ENCODE results near the gene DND1. TPM values are rescaled to one million over a fixed set of nuclear protein-coding genes. Genes with fewer than 3 reads are reported as not detected.

Gene DND1
- total RNA-seq, 1 donor from 2014 or later = not detected

- H3K27me3 ChIP-seq (ENCODE audit: control insufficient read depth in 3 of 3, insufficient read depth in 3 of 3, low read length in 3 of 3) = no peaks in the 10 kb centered on the region
- H3K4me3 ChIP-seq (ENCODE audit: low read length in 3 of 3) = peak within 1 kb of the TSS; percentile 91 to 94 (median 93)
- peaks cover 10 to 19% (median 15%) of the 10 kb centered on the region in 3 donors for H3K4me1 ChIP-seq (ENCODE audit: control insufficient read depth in 3 of 3, insufficient read depth in 3 of 3, low read length in 3 of 3)
- peak within 1 kb of the TSS; percentile 90 to 97 (median 92) for H3K9ac ChIP-seq (ENCODE audit: low read depth in 1 of 3, low read length in 3 of 3)
- H3K27ac ChIP-seq (ENCODE audit: low read depth, low read length) = peak within 1 kb of the TSS; percentile 77
- peaks cover 60 to 81% (median 80%) of the 10 kb centered on the region in 3 donors for H3K36me3 ChIP-seq (ENCODE audit: control insufficient read depth in 3 of 3, insufficient read depth in 3 of 3, low read length in 3 of 3)
- H3K9me3 ChIP-seq (ENCODE audit: control insufficient read depth in 3 of 3, low read length in 3 of 3) = no peaks in the 10 kb centered on the region
Measured at GRCh38 chr5:140700177-140701144, 27.1 kb upstream of the DND1 start, which contains the start of gene ZMAT2. Gene ZMAT2, plus strand, starts transcription at chr5:140700447. Its CDS starts 14 bp downstream, at chr5:140700461.

GRCh38 chr5:140696891-140697492 is 23.6 kb upstream of the DND1 start:
- Histone ChIP-seq H3K36me3 (ENCODE audit: control insufficient read depth in 3 of 3, insufficient read depth in 3 of 3, low read length in 3 of 3) (peaks cover 58 to 69% (median 65%) of the 10 kb centered on the region in 3 donors), H3K4me1 (ENCODE audit: control insufficient read depth in 3 of 3, insufficient read depth in 3 of 3, low read length in 3 of 3) (peaks cover 17 to 32% (median 27%) of the 10 kb centered on the region in 3 donors), H3K4me3 (ENCODE audit: low read length in 3 of 3) (no peak overlapping the region), H3K9ac (ENCODE audit: low read depth in 1 of 3, low read length in 3 of 3) (no peak overlapping the region), H3K27me3 (ENCODE audit: control insufficient read depth in 3 of 3, insufficient read depth in 3 of 3, low read length in 3 of 3) (no peaks in the 10 kb centered on the region), H3K9me3 (ENCODE audit: control insufficient read depth in 3 of 3, low read length in 3 of 3) (no peaks in the 10 kb centered on the region), H3K27ac (ENCODE audit: low read depth, low read length) (no peak overlapping the region)

GRCh38 chr5:140694276-140694675 is 20.9 kb upstream of the DND1 start:
- Histone ChIP-seq H3K36me3 (ENCODE audit: control insufficient read depth in 3 of 3, insufficient read depth in 3 of 3, low read length in 3 of 3) (peaks cover 50 to 58% (median 55%) of the 10 kb centered on the region in 3 donors), H3K4me1 (ENCODE audit: control insufficient read depth in 3 of 3, insufficient read depth in 3 of 3, low read length in 3 of 3) (peaks cover 15 to 28% (median 25%) of the 10 kb centered on the region in 3 donors), H3K27me3 (ENCODE audit: control insufficient read depth in 3 of 3, insufficient read depth in 3 of 3, low read length in 3 of 3) (no peaks in the 10 kb centered on the region), H3K9ac (ENCODE audit: low read depth in 1 of 3, low read length in 3 of 3) (no peak overlapping the region), H3K4me3 (ENCODE audit: low read length in 3 of 3) (no peak overlapping the region), H3K27ac (ENCODE audit: low read depth, low read length) (no peak overlapping the region), H3K9me3 (ENCODE audit: control insufficient read depth in 3 of 3, low read length in 3 of 3) (no peaks in the 10 kb centered on the region)

- no peaks in the 10 kb centered on the region for H3K9me3 ChIP-seq (ENCODE audit: control insufficient read depth in 3 of 3, low read length in 3 of 3)
- H3K9ac ChIP-seq (ENCODE audit: low read depth in 1 of 3, low read length in 3 of 3) = peak within 1 kb of the TSS; percentile 95 to 99 (median 95)
- H3K4me1 ChIP-seq (ENCODE audit: control insufficient read depth in 3 of 3, insufficient read depth in 3 of 3, low read length in 3 of 3) = peaks cover 15 to 28% (median 25%) of the 10 kb centered on the region in 3 donors
- peak within 1 kb of the TSS; percentile 80 for H3K27ac ChIP-seq (ENCODE audit: low read depth, low read length)
- H3K4me3 ChIP-seq (ENCODE audit: low read length in 3 of 3) = peak within 1 kb of the TSS; percentile 95 to 98 (median 98)
- H3K27me3 ChIP-seq (ENCODE audit: control insufficient read depth in 3 of 3, insufficient read depth in 3 of 3, low read length in 3 of 3) = no peaks in the 10 kb centered on the region
- peaks cover 25 to 34% (median 26%) of the 10 kb centered on the region in 3 donors for H3K36me3 ChIP-seq (ENCODE audit: control insufficient read depth in 3 of 3, insufficient read depth in 3 of 3, low read length in 3 of 3)
Measured at GRCh38 chr5:140690941-140691924, 17.9 kb upstream of the DND1 start, which contains the start of the genes HARS1 and HARS2. Gene HARS1, minus strand, starts transcription at chr5:140691370. Its CDS starts 66 bp downstream, at chr5:140691304. Gene HARS2, plus strand, starts transcription at chr5:140691455. Its CDS starts 194 bp downstream, at chr5:140691649.

GRCh38 chr5:140690376-140690932 is 17.1 kb upstream of the DND1 start:
- no peaks in the 10 kb centered on the region for H3K27me3 ChIP-seq (ENCODE audit: control insufficient read depth in 3 of 3, insufficient read depth in 3 of 3, low read length in 3 of 3)
- H3K4me3 ChIP-seq (ENCODE audit: low read length in 3 of 3) = peak overlapping the region; percentile 95 to 98 (median 98)
- peak overlapping the region; percentile 95 to 99 (median 95) for H3K9ac ChIP-seq (ENCODE audit: low read depth in 1 of 3, low read length in 3 of 3)
- H3K4me1 ChIP-seq (ENCODE audit: control insufficient read depth in 3 of 3, insufficient read depth in 3 of 3, low read length in 3 of 3) = peaks cover 15 to 28% (median 25%) of the 10 kb centered on the region in 3 donors
- H3K9me3 ChIP-seq (ENCODE audit: control insufficient read depth in 3 of 3, low read length in 3 of 3) = no peaks in the 10 kb centered on the region
- peaks cover 17 to 26% (median 18%) of the 10 kb centered on the region in 3 donors for H3K36me3 ChIP-seq (ENCODE audit: control insufficient read depth in 3 of 3, insufficient read depth in 3 of 3, low read length in 3 of 3)
- H3K27ac ChIP-seq (ENCODE audit: low read depth, low read length) = peak overlapping the region; percentile 80

- Histone ChIP-seq H3K9ac (ENCODE audit: low read depth in 1 of 3, low read length in 3 of 3) (no peak overlapping the region), H3K36me3 (ENCODE audit: control insufficient read depth in 3 of 3, insufficient read depth in 3 of 3, low read length in 3 of 3) (peaks cover 46 to 65% (median 57%) of the 10 kb centered on the region in 3 donors), H3K9me3 (ENCODE audit: control insufficient read depth in 3 of 3, low read length in 3 of 3) (no peaks in the 10 kb centered on the region), H3K4me3 (ENCODE audit: low read length in 3 of 3) (no peak overlapping the region), H3K27me3 (ENCODE audit: control insufficient read depth in 3 of 3, insufficient read depth in 3 of 3, low read length in 3 of 3) (no peaks in the 10 kb centered on the region), H3K27ac (ENCODE audit: low read depth, low read length) (no peak overlapping the region), H3K4me1 (ENCODE audit: control insufficient read depth in 3 of 3, insufficient read depth in 3 of 3, low read length in 3 of 3) (no peaks in the 10 kb centered on the region)
Measured at GRCh38 chr5:140678993-140679392, 5.6 kb upstream of the DND1 start.

GRCh38 chr5:140677947-140678346 is 4.6 kb upstream of the DND1 start:
- Histone ChIP-seq H3K27ac (ENCODE audit: low read depth, low read length) (no peak overlapping the region), H3K27me3 (ENCODE audit: control insufficient read depth in 3 of 3, insufficient read depth in 3 of 3, low read length in 3 of 3) (no peaks in the 10 kb centered on the region), H3K4me3 (ENCODE audit: low read length in 3 of 3) (no peak overlapping the region), H3K36me3 (ENCODE audit: control insufficient read depth in 3 of 3, insufficient read depth in 3 of 3, low read length in 3 of 3) (peaks cover 47 to 66% (median 60%) of the 10 kb centered on the region in 3 donors), H3K9me3 (ENCODE audit: control insufficient read depth in 3 of 3, low read length in 3 of 3) (no peaks in the 10 kb centered on the region), H3K4me1 (ENCODE audit: control insufficient read depth in 3 of 3, insufficient read depth in 3 of 3, low read length in 3 of 3) (no peaks in the 10 kb centered on the region), H3K9ac (ENCODE audit: low read depth in 1 of 3, low read length in 3 of 3) (no peak overlapping the region)

GRCh38 chr5:140674629-140675028 is 1.3 kb upstream of the DND1 start:
- no peaks in the 10 kb centered on the region for H3K4me1 ChIP-seq (ENCODE audit: control insufficient read depth in 3 of 3, insufficient read depth in 3 of 3, low read length in 3 of 3)
- no peak overlapping the region for H3K27ac ChIP-seq (ENCODE audit: low read depth, low read length)
- no peak overlapping the region for H3K9ac ChIP-seq (ENCODE audit: low read depth in 1 of 3, low read length in 3 of 3)
- no peak overlapping the region for H3K4me3 ChIP-seq (ENCODE audit: low read length in 3 of 3)
- no peaks in the 10 kb centered on the region for H3K9me3 ChIP-seq (ENCODE audit: control insufficient read depth in 3 of 3, low read length in 3 of 3)
- H3K27me3 ChIP-seq (ENCODE audit: control insufficient read depth in 3 of 3, insufficient read depth in 3 of 3, low read length in 3 of 3) = no peaks in the 10 kb centered on the region
- H3K36me3 ChIP-seq (ENCODE audit: control insufficient read depth in 3 of 3, insufficient read depth in 3 of 3, low read length in 3 of 3) = peaks cover 57 to 67% (median 66%) of the 10 kb centered on the region in 3 donors

- H3K4me3 ChIP-seq (ENCODE audit: low read length in 3 of 3) = no peak overlapping the region
- no peaks in the 10 kb centered on the region for H3K27me3 ChIP-seq (ENCODE audit: control insufficient read depth in 3 of 3, insufficient read depth in 3 of 3, low read length in 3 of 3)
- no peaks in the 10 kb centered on the region for H3K9me3 ChIP-seq (ENCODE audit: control insufficient read depth in 3 of 3, low read length in 3 of 3)
- H3K36me3 ChIP-seq (ENCODE audit: control insufficient read depth in 3 of 3, insufficient read depth in 3 of 3, low read length in 3 of 3) = peaks cover 57 to 67% (median 66%) of the 10 kb centered on the region in 3 donors
- H3K27ac ChIP-seq (ENCODE audit: low read depth, low read length) = no peak overlapping the region
- no peak overlapping the region for H3K9ac ChIP-seq (ENCODE audit: low read depth in 1 of 3, low read length in 3 of 3)
- H3K4me1 ChIP-seq (ENCODE audit: control insufficient read depth in 3 of 3, insufficient read depth in 3 of 3, low read length in 3 of 3) = no peaks in the 10 kb centered on the region
Measured at GRCh38 chr5:140674211-140674610, 835 bp upstream of the DND1 start.
